Effector memory CD8-positive, alpha-beta T cell (primary cell): ENCODE results near the gene LMO7.
"Not testable (repeated sequence)": the region's sequence is repeated elsewhere in the genome, so short reads cannot be mapped to it uniquely, and the experiment has no call there.

Experiments
- ATAC-seq: fragments of 150-1000 bp; cut with Tn5 transposase; replicated peaks from 2 replicates; pipeline ENCODE4 v1.10.0; 2021; ENCODE audit warnings: mild to moderate bottlenecking, moderate library complexity
- DNase-seq, 3 experiments: peaks; one replicate each; pipeline ENCODE4 v3.0.0; 2021
- H3K27ac Mint-ChIP-seq, 2 donors: one replicate each; pipeline ENCODE4 v1.8.0; 2022; ENCODE audit warnings: mild to moderate bottlenecking in 2 of 2, mixed read lengths in 2 of 2, moderate library complexity in 2 of 2
- H3K27me3 Mint-ChIP-seq, 2 donors: one replicate each; pipeline ENCODE4 v1.8.0; 2022; ENCODE audit warnings: mixed read lengths in 2 of 2
- H3K36me3 Mint-ChIP-seq: one replicate; pipeline ENCODE4 v1.8.0; 2022; ENCODE audit warnings: mild to moderate bottlenecking, moderate library complexity, mixed read lengths; ENCODE audit not compliant: insufficient read depth
- H3K4me1 Mint-ChIP-seq, 2 donors: one replicate each; pipeline ENCODE4 v1.8.0; 2022; ENCODE audit warnings: low read depth in 2 of 2, mixed read lengths in 2 of 2
- H3K4me3 Mint-ChIP-seq, 2 donors: one replicate each; pipeline ENCODE4 v1.8.0; 2022; ENCODE audit warnings: mild to moderate bottlenecking in 2 of 2, mixed read lengths in 2 of 2, moderate library complexity in 2 of 2
- H3K9me3 Mint-ChIP-seq, 2 donors: one replicate each; pipeline ENCODE4 v1.8.0; 2022; ENCODE audit warnings: mixed read lengths in 2 of 2

Gene LMO7

GRCh38 chr13:75784003-75784402, 147.9 kb downstream of the LMO7 start:
- no peaks in the 10 kb centered on the region for H3K36me3 Mint-ChIP-seq
- peaks cover 2 to 17% of the 10 kb centered on the region in 2 donors for H3K9me3 Mint-ChIP-seq
- no peaks in the 10 kb centered on the region for H3K27me3 Mint-ChIP-seq
- ATAC-seq (no peak), DNase-seq (no peak)
- H3K4me1 Mint-ChIP-seq, result no peaks in the 10 kb centered on the region
- H3K4me3 Mint-ChIP-seq, result no peak overlapping the region
- no peak overlapping the region for H3K27ac Mint-ChIP-seq

- no peak overlapping the region for H3K27ac Mint-ChIP-seq
- ATAC-seq, result no peak
- H3K4me1 Mint-ChIP-seq, result no peaks in the 10 kb centered on the region
- DNase-seq, result no peak
- H3K9me3 Mint-ChIP-seq, result peaks cover 0 to 6% of the 10 kb centered on the region in 2 donors
- no peaks in the 10 kb centered on the region for H3K27me3 Mint-ChIP-seq
- no peak overlapping the region for H3K4me3 Mint-ChIP-seq
- H3K36me3 Mint-ChIP-seq, result no peaks in the 10 kb centered on the region
Observed at GRCh38 chr13:75785130-75785529, 149.0 kb downstream of the LMO7 start.

GRCh38 chr13:75787249-75787928, 151.3 kb downstream of the LMO7 start:
- no peak for ATAC-seq

GRCh38 chr13:75788481-75788981, 152.4 kb downstream of the LMO7 start:
- no peaks in the 10 kb centered on the region for H3K27me3 Mint-ChIP-seq

More at GRCh38 chr13:75787249-75787928, 151.3 kb downstream of the LMO7 start:
- no peak overlapping the region for H3K27ac Mint-ChIP-seq
- DNase-seq, result no peak
- H3K36me3 Mint-ChIP-seq, result no peaks in the 10 kb centered on the region
- H3K4me3 Mint-ChIP-seq, result no peak overlapping the region
- no peaks in the 10 kb centered on the region for H3K9me3 Mint-ChIP-seq
- H3K27me3 Mint-ChIP-seq, result no peaks in the 10 kb centered on the region
- no peaks in the 10 kb centered on the region for H3K4me1 Mint-ChIP-seq

GRCh38 chr13:75789451-75790197, 153.5 kb downstream of the LMO7 start:
- Mint-ChIP-seq H3K4me3 (no peak overlapping the region), H3K27me3 (no peaks in the 10 kb centered on the region), H3K36me3 (no peaks in the 10 kb centered on the region), H3K4me1 (no peaks in the 10 kb centered on the region), H3K27ac (no peak overlapping the region), H3K9me3 (no peaks in the 10 kb centered on the region)
- DNase-seq (no peak), ATAC-seq (no peak)

More at GRCh38 chr13:75788481-75788981, 152.4 kb downstream of the LMO7 start:
- no peak for DNase-seq
- Mint-ChIP-seq H3K9me3 (no peaks in the 10 kb centered on the region), H3K27ac (no peak overlapping the region), H3K36me3 (no peaks in the 10 kb centered on the region), H3K4me3 (no peak overlapping the region), H3K4me1 (no peaks in the 10 kb centered on the region)
- no peak for ATAC-seq

- DNase-seq (no peak), ATAC-seq (no peak)
- H3K27me3 Mint-ChIP-seq, result no peaks in the 10 kb centered on the region
- no peak overlapping the region for H3K4me3 Mint-ChIP-seq
- no peaks in the 10 kb centered on the region for H3K36me3 Mint-ChIP-seq
- no peaks in the 10 kb centered on the region for H3K4me1 Mint-ChIP-seq
- H3K27ac Mint-ChIP-seq, result no peak overlapping the region
- no peaks in the 10 kb centered on the region for H3K9me3 Mint-ChIP-seq
Observed at GRCh38 chr13:75790198-75790970, 154.3 kb downstream of the LMO7 start.

GRCh38 chr13:75792526-75793187, 156.5 kb downstream of the LMO7 start:
- no peak overlapping the region for H3K27ac Mint-ChIP-seq
- ATAC-seq (no peak), DNase-seq (no peak)
- no peaks in the 10 kb centered on the region for H3K4me1 Mint-ChIP-seq
- no peak overlapping the region for H3K4me3 Mint-ChIP-seq
- H3K9me3 Mint-ChIP-seq, result no peaks in the 10 kb centered on the region
- H3K27me3 Mint-ChIP-seq, result no peaks in the 10 kb centered on the region
- H3K36me3 Mint-ChIP-seq, result no peaks in the 10 kb centered on the region

- H3K4me3 Mint-ChIP-seq, H3K27ac Mint-ChIP-seq, ATAC-seq, DNase-seq, H3K4me1 Mint-ChIP-seq, H3K27me3 Mint-ChIP-seq, H3K36me3 Mint-ChIP-seq, H3K9me3 Mint-ChIP-seq: not testable (repeated sequence)
Observed at GRCh38 chr13:75793188-75793567, 157.0 kb downstream of the LMO7 start.

GRCh38 chr13:75794663-75795062, 158.5 kb downstream of the LMO7 start:
- ATAC-seq (no peak), DNase-seq (no peak)
- H3K36me3 Mint-ChIP-seq, result no peaks in the 10 kb centered on the region
- H3K27me3 Mint-ChIP-seq, result no peaks in the 10 kb centered on the region
- H3K27ac Mint-ChIP-seq, result no peak overlapping the region
- H3K9me3 Mint-ChIP-seq, result no peaks in the 10 kb centered on the region
- H3K4me3 Mint-ChIP-seq, result no peak overlapping the region
- H3K4me1 Mint-ChIP-seq, result no peaks in the 10 kb centered on the region

GRCh38 chr13:75795274-75795673, 159.1 kb downstream of the LMO7 start:
- Mint-ChIP-seq H3K27me3 (no peaks in the 10 kb centered on the region), H3K27ac (no peak overlapping the region), H3K36me3 (no peaks in the 10 kb centered on the region), H3K4me3 (no peak overlapping the region), H3K9me3 (no peaks in the 10 kb centered on the region), H3K4me1 (no peaks in the 10 kb centered on the region)
- no peak for ATAC-seq
- DNase-seq, result no peak

- Mint-ChIP-seq H3K27ac (no peak overlapping the region), H3K4me1 (no peaks in the 10 kb centered on the region), H3K4me3 (no peak overlapping the region), H3K9me3 (no peaks in the 10 kb centered on the region), H3K36me3 (no peaks in the 10 kb centered on the region), H3K27me3 (no peaks in the 10 kb centered on the region)
- ATAC-seq (no peak), DNase-seq (no peak)
Observed at GRCh38 chr13:75796825-75797224, 160.7 kb downstream of the LMO7 start.

GRCh38 chr13:75797239-75797638, 161.1 kb downstream of the LMO7 start:
- Mint-ChIP-seq H3K9me3 (no peaks in the 10 kb centered on the region), H3K27me3 (no peaks in the 10 kb centered on the region), H3K4me1 (no peaks in the 10 kb centered on the region), H3K36me3 (no peaks in the 10 kb centered on the region), H3K4me3 (no peak overlapping the region), H3K27ac (no peak overlapping the region)
- no peak for ATAC-seq
- no peak for DNase-seq

GRCh38 chr13:75797719-75798118, 161.6 kb downstream of the LMO7 start:
- H3K27ac Mint-ChIP-seq, result no peak overlapping the region
- H3K9me3 Mint-ChIP-seq, result no peaks in the 10 kb centered on the region
- no peak for DNase-seq
- H3K36me3 Mint-ChIP-seq, result no peaks in the 10 kb centered on the region
- H3K4me3 Mint-ChIP-seq, result no peak overlapping the region
- no peak for ATAC-seq
- H3K4me1 Mint-ChIP-seq, result peaks cover 0 to 3% of the 10 kb centered on the region in 2 donors
- no peaks in the 10 kb centered on the region for H3K27me3 Mint-ChIP-seq
